Stimulated activated CD4-positive, alpha-beta T cell treated with anti-CD3 and anti-CD28 coated beads, TNF-alpha, amount 100 ng/mL, for 48 hours (primary cell): Measurements from ENCODE around the gene TRERF1.

Experiments
- DNase-seq, 3 donors: peaks; one replicate each; pipeline ENCODE4 v3.0.0-alpha.2; 2020; ENCODE audit warnings: low read depth in 3 of 3

TRERF1 gene

DNA sequence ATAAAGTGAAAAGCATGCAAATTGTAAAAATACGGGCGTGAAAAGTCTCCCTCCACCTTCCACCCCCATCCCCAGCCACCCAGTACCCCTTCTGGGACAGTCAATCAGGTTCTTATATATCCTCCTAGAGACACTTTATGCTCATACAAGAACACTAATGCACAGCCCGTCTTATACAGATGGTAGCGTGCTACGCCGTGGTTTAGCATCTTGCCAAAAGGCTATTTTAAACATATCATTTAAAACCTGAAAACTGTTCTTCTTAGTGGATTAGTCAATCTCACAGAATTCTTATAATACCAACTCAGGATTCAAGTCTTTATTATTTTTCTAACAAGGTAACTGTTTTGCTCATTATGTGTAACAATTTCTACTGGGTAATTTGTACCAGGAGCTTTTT, 176.8 kb downstream of the TRERF1 start:
- no peak for DNase-seq

DNA sequence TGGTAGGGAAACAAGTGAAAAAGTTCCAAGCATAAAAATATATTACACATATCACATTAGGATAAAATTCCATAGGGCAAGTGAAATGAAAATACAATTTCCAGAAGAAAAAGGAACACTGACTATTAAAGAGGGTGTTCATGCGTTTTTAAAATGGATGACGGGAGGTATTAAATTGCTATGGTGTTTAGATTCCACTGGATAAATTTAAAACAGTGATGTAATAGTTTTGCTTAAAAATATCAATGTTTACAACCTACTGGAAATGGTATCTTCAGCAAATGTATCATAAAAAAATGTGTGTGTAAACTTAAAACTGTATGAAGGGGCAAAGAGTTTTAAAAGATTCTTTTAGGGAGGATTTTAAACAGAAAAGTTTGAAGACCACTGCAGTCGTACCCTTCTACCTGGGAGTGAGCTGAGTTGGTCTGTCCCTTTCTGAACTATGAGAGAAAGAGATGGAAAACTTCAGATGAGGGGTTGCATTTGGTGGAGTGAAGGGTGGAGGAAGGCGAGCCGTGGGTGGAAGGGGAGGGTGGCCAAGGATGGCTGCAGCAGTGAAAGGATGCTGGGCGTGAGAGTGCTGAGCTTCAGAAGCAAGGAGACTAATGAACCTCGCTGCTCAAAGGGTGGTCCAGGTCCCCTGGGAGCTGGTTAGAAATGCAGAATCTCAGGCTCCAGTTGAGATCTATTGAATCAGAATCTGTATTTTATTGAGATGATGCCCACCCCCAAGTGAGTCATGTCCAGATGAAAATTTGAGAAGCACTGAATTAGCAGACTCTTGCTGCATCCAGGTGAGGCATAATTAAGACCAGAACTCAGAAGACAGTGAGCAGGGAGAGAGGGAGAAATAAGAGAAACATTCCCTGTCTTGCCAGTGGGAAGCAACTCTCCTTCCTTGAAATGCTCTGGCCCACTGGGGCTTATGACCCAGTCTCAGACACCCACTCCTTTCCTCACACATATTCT, 179.6 kb downstream of the TRERF1 start:
- DNase-seq, result no peak

DNA sequence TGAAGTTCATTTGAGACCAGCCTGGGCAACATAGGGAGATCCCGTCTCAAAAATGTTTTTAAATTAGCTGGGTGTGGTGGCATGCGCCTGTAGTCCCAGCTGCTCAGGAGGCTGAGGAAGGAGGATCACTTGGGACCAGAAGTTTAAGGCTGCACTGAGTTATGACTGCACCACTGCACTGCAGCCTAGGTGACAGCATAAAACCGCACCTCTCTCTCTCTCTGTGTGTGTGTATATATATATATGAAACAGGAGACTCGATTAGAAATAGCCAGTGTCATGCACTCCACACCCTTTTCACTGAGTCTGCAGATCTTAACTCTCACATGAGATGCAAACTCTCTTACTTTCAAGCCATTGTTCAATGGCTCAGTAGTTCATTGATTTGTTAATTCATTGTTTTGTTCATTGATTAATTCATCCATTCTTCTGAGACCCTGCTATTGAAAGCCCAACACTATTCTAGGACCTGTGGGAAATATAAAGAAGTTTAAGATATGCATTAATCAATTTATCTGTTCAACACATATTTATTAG, 181.7 kb downstream of the TRERF1 start:
- no peak for DNase-seq

DNA sequence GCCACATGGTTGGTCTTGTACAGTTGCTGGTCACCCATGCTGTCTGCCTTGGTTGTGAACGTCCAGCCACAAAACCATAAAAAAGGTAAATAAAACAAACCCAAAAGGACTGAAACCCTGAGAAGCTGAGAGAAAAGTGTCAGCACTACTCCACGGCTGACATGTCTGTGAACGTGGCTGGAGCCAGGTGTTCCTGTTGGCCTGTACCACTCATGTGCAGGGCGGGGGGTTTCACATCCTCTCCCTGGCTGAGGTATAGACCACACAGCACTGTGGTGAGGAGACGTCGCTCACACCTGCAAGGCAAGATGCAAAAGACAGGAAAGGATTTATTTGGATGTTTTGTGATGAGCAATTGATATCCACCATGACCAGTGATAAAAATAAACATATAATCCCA, 182.2 kb downstream of the TRERF1 start:
- no peak for DNase-seq

DNA sequence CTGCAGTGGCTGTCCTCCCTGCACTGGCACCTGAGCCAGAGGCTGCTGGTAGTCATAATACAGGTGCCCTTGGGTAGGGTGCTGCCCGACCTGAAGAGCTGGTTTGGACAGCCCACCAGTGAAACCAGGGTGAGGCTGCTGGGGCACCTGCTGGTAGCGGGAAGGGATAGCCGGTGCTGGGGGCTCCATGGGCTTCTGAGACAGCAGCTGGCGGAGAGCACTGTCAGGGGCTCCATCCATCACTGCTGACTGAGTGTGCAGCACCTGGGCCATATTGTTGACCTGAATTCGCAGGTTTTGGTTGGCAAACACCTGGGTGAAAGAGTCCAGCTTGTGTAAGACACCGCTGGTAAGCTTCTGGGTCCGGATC, 182.9 kb downstream of the TRERF1 start:
- no peak for DNase-seq

DNA sequence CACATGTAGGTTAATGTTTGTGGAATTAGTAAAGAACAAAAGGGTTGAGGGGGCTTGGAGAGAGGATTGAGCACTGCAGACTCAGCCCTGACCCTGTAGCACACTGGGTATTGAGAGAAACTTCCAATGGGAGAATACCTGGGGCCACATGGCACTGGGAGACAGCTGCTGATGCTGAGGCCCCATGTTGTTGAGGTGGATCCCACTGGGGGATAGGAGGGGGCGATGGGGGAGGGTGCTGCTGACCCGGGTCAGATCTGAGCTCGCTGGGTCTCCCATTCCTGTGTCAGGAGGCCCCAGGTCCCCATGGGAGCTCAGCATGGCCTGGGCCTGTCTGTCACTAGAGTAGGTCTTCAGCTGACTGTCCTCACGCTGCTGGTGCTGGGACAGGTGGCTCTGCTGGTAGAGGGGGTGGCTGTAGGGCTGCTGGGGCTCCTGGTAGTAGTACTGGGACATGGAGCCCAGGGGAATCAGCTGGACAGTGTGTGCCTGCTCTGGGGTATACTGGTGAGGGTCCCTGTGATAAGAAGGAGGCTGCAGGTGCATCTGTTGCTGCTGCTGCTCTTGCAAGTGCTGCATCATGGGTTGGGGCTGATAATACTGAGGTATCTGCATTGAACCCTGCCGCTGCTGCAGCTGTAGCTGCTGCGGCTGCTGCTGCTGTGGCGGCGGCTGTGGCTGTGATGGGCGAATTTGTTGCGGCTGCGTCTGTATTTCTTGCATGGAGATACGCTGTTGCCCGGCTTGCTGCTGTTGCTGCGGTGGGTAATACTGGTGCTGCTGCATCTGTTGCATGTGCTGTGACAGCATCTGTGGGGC, 183.5 kb downstream of the TRERF1 start:
- DNase-seq, result no peak

DNA sequence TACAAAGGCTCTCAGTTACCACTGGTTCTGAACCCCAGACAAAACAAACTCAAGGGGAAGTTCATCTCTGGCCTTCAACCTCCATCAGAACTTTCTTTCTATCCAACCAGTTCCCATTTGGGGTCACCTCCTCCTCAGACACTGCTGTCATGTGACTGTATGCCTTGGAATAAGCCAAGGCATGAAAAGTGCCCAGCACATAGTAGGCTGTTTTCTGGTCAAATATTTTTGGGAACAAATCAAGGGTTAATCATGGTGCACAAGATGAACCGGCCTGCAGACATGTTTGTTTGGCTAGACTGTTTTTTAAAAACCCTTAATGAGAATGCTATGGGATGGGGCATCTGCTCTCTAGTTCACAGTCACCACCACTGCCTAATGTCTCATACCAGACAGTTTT, 185.2 kb downstream of the TRERF1 start:
- DNase-seq, result no peak

DNA sequence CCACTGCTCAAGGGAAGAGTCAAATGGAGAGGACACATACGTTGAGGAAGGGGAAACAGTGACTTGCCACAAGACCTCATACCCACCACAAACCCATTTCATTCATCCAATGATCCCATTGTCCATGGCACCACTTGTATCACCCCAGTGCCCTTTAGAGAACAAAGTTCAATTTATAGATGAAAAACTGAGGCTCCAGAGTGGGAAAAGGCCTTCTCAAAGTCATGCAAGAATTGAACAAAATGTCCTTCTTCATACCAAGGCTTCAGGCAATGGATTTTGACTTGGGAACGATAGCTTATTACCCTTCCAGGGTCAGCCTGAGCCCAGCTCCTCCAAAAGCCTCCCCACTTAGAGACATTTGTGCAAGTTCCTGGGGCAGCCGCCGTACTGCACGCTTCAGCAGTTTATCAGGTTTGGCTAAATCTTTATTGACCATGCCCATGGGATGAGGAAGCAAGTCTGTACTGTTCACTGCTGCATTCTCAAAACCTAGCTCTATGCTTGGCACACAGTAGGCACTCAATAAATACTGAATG, 186.8 kb downstream of the TRERF1 start:
- DNase-seq, result no peak

DNA sequence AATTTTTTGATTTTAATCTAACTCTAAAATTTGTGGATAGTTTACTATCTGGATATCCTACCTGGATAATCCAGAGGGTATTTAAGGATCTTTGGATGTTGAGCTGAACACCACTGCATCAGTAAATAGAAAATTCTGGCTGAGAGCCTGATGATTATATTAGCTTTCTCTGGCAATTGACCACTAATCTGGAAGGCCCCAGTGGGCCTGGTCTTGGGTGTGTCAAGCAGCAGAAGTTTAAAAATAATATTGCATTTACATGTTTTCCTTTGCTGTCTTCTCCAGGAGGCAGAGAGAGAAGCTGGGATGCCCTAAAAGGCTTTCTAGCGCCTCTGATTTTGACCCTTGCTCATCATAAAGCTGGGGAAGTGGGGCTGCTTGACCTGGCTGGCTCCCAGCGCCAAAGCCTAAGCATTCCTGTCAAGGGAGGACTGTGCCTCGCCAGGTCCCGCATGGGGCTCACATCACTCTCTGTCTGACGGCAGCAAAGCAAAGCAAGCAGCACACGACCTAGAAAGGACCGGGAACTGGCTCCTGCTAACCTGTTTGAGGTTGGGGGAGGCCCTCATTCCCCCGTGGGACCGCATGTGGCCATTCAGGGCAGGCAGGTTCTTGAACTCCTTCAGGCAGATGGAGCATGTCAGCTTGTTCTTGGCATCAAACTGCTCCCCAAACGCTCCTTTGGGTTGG, 187.4 kb downstream of the TRERF1 start:
- no peak for DNase-seq

DNA sequence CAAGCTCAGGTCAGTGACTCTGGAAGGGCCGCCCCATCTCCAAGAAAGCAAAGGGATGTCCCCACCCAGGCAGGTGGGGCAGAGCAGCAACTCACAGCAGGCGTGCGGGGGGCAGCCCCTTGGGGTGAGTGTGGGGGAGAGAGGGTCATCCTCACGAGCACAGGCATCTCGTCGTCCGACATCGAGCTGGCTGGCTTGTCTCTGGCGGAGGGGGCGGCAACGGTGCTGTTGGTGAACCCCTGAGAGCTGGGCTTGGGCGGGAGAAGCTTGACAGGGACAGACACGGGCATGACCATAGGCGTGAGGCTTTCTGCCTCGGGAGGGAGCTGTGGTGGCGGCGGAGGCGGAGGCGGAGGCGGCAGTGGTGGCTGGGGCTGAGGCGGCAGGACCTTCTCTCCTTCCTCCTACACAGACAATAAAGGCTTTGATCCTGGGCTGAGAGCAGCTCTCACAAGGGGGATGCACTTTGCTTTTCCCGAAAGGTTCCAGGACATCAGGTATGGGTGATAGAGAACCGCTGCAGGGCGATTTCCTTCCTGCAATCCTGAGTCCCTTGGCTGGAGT, 188.5 kb downstream of the TRERF1 start:
- no peak for DNase-seq

DNA sequence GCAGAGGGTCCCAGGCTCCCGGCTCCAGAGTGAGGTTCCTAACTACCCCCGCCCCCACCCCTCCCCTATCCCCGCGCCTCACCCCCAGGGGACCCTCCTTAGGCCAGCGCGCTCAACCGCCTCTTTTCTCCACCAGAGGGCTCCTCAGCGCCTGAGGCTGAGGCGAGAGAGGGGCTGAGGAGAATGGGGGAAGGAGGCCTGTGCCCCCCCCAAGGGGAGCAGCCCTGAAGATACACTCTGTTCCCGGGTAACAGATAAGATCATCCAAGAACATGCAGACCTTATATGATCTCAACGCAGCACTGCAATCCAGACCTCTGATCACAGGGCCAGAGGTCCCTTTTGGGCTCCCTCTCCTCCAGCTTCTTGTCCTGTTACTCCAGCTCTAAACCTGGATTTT, 190.8 kb downstream of the TRERF1 start:
- peak in 1 of 3 donors; percentile 24 for DNase-seq

DNA sequence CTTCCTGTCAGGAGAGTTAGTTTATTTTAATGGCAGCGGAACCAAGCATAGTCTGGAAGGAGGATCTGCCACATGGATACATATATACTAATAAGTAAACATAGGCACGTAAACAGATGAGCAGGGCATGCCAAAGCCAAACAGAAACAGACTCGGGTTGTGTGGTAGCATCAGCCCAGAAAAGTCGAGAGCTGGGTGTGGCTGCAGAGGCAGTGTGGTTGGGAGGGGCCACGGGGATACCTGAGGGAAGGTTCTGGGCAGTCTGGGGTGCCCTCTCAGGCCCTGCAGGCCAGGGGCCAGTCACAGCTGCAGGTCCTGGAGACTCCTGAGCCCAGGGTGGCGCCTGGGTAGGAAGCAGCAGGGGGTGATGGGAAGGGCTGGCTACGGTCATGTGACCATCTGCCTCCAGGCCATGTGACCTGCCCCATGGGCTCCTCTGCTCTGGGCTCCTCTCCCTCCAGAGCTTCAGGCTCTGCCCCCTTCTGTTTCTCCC, 191.3 kb downstream of the TRERF1 start:
- DNase-seq, result no peak

DNA sequence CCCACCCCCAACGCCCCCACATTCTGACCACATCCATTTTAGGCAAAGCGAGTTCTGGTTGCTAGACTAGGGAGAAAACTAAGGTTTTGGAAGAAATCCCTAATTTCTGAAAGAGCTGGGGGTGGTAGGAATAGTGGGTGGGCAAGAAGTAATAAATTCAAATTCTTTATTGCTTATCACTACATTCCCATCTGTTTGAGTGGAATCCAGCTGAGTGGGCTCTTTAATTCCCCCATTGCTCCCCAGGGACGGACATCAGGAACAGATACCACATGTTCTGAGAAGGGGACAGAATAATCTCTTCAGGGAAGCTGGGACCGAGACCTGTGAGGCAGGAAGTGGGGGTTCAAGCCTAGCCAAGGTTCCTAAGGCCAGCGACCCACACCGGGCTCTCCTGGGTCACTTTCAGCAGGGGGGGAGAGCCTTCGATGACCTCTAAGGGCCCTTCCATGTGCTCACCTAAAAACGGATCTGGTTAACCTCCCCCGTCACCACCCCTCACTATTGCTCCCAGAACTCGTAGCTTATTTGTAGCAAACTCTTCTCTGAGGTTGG, 191.8 kb downstream of the TRERF1 start:
- no peak for DNase-seq

DNA sequence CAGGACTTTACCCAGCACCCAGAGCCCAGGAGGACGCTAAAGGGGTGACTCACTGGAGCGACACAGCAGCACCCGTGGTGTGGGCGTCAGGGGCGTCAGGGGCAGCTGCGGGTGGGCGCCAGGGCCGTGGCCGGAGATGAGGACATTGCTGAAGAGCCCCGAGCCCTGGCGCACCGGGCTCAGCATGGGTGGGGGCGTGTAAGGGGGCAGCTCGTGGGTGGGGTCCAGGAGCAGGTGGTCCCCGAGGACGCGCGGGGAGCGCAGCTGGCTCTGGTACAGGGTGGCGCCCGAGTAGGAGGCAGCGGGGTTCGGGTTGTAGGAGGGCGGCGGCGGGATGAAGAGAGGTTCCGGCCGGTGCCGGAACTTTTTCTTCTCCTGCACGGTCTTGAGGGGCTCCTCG, 192.4 kb downstream of the TRERF1 start:
- no peak for DNase-seq

DNA sequence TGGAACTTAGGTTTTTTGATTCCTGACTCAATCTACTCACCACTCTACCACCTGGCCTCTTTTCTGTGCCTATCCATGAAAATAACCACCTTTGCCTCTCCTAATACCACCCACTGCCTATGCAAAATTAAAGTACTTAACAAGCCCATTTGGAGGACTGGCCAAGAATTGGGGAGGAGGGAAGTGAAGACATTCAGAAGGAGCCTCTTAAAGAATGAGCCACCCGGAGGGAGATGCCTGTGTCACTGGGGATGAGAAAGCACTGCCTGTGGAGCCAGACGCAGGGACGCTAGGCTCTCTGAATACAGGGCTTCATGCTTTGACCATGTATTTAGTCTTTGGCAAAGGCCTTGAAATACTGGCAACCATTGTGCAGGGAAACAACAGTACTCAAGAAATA, 194.1 kb downstream of the TRERF1 start:
- no peak for DNase-seq

DNA sequence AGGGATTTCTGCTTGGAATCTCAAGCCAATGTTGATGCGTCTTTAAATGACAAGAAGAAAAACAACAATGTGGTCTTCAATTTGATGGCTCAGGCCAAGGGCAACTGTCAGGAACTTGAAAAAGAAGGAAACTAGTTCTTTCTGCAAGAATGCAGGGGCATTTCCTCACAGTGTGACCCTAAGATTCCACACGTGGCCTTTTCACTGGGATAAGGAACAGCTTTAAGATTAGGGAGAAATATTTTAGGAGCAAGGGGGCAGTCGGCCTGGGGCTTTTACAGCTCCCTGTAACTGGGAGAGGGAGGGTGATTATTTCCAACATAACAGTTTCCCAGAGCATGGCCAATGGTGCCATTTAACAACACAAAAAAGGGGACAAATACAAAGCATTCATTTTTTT, 194.7 kb downstream of the TRERF1 start:
- DNase-seq, result no peak

DNA sequence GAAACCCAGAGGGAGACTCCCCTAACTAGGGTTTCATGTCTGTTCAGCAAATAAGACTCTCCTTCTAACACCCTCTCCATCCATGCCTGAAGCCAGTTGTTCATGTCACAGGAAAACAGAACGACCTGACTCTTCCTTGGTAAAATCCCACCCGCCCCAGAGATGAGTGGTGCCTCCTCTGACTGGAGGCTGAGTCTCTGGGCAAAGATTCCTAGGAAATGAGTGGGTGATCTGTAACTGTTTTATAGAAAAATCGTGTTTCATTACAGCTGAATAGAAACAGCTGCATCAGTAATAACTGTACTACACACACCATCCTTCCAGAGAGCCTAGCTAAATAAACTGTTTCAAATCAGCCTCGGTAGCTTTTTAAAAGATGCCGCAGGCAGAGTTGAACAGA, 196.7 kb downstream of the TRERF1 start:
- no peak for DNase-seq

DNA sequence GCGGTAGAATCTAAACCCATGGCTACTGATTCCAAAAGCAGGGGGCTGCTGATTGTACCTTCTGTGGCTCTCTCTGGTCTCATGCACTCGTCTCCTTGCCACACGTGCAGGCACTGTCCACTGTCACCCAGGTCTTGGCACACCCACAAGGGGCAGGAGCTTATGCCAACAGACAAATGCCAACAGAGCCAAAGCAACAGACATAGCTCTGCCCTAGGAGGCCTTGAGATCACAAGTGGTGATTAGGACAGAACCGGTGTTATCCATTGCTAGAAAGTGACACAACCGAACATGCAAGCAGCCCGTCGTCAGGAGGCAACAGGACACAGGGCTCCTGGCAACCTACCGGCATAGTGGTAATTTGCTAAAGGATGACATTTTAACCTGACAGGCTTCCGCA, 197.2 kb downstream of the TRERF1 start:
- no peak for DNase-seq

DNA sequence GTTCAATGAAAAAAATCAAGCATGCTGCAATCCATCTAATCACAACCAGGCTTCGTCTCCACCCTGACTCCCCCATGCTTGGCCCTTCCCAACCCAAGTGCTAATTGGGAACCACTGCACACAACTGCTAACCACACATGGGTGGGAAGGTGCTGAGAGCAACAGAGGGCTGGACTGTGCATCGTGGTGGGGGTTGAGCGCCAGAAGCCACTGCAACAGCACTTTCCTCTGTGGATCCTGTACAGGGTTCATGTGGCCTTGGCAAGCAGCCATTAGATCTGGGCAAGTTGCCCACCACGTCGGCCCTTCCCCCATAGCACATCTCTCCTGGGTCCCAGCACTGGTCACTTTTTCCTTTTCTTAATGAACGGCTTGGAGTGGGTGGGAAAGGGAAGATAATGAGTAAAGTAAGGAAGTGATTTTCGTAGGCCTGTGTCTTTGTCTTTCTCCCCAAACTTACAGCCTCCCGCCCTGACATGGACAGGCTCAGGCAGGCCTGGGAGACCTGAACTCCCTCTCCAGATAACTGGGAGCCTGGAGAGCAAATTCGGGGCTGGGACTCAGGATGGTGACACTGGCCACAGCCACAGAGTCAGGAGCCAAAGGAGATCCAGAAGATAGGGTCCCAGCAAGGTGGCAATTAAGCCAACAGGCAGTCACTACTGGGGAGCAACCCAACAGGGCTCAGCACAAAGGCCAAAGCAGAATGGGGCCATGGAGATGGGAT, 199.7 kb downstream of the TRERF1 start:
- DNase-seq, result no peak

DNA sequence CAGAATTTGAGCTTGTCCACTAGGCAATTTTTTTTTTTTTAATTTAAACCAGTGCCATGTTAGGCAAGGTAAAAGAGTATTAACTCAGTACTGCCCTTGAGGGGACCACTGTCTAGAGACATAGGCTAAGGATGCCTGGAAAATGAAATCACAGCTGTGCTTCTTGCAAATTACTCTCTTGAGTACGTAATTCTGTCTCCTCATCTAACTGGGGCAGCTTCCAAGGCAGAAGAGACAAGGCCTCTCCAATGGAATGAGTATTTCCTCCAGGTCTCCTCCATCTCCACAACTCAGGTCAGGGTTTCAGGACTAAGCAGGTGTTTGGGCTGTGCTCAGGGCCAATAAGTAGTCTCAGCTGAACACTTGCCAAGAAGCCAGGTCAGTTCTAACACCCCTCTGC, 200.2 kb downstream of the TRERF1 start:
- no peak for DNase-seq
